Ecto neural progenitor cell (in vitro differentiated cells): ENCODE data around the gene KIF19.
"Not testable (repeated sequence)": the region's sequence is repeated elsewhere in the genome, so short reads cannot be mapped to it uniquely, and the experiment has no call there.

ENCODE experiments used
- DNase-seq: peaks from one replicate; pipeline ENCODE4 v3.0.0-alpha.2; 2018; ENCODE audit warnings: low spot score

KIF19 gene, protein sequence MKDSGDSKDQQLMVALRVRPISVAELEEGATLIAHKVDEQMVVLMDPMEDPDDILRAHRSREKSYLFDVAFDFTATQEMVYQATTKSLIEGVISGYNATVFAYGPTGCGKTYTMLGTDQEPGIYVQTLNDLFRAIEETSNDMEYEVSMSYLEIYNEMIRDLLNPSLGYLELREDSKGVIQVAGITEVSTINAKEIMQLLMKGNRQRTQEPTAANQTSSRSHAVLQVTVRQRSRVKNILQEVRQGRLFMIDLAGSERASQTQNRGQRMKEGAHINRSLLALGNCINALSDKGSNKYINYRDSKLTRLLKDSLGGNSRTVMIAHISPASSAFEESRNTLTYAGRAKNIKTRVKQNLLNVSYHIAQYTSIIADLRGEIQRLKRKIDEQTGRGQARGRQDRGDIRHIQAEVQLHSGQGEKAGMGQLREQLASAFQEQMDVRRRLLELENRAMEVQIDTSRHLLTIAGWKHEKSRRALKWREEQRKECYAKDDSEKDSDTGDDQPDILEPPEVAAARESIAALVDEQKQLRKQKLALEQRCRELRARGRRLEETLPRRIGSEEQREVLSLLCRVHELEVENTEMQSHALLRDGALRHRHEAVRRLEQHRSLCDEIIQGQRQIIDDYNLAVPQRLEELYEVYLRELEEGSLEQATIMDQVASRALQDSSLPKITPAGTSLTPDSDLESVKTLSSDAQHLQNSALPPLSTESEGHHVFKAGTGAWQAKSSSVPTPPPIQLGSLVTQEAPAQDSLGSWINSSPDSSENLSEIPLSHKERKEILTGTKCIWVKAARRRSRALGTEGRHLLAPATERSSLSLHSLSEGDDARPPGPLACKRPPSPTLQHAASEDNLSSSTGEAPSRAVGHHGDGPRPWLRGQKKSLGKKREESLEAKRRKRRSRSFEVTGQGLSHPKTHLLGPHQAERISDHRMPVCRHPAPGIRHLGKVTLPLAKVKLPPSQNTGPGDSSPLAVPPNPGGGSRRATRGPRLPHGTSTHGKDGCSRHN

DNA sequence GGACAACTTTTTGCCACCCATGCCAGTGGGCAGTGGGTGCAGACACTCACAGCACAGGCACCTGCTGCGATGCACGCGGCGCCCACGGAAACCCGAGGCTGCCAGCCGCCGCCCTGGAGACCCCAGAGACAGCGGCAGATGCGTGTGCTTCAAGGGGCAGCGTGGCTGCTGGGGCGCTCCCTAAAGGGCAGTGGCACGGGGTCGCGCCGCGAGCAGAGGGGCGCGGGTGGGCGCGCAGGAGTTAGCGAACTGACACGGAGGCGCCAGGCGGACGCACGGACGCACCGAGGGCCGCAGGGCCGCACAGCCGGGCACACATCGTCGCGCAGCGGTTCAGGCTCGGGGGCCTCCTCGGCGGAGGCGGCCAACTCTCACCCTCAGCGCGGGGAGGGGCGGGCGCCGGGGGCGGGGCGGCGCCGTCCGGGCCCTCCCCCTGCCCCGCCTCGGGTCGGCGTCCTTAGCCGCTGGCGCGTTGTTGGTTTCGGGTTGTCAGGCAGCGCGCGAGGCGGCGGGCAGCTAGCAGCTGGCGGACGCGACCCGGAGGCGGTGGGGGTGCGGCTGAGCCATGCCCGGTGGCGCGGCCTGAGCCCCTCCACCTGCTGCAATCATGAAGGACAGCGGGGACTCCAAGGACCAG, at the start of gene KIF19:
KIF19 (plus strand) TSS at position 484 of the 637 bp plus-strand sequence; CDS start at position 608, 124 bp downstream.
- DNase-seq: peak; percentile 87

DNA sequence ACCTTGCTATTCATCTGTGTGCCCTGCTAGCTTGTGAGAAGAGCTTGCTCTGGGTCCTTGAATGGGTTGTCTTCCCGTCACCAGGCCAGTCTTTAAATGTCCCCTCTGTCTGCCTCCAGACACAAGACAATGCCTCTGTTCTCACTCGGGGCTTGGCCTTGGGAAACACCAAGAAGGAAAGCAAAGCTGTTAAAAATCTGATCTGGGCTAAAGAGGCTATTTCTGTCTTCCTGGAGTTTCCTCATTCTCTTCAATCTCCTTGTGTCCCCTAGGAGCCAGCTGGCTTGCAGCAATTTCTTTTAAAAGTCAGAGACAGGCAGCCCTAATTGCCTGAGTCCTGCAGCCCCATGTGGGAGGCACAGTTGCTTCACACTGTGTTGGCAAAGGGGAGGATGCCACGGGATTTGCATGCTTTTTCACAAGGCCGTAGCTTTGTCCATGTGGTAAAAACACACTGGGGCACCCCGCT, 49.5 kb upstream of the KIF19 start:
- DNase-seq: no peak

DNA sequence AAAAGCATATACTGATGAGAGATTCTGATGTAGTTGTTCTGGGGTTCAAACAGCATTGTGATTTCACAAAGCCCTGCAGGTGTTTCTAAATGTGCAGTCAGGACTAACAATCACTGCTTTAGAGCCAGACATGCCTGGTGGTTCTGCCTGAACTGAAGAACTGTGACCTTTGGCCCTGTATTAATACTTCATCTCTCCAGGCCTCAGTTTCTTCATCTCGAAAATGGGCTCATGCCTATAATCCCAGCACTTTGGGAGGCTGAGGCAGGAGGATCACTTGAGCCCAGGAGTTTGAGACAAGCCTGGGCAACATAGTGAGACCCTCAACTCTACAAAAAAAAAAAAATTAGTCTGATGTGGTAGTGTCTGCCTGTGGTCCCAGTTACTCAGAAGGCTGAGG, 48.1 kb upstream of the KIF19 start:
- no peak for DNase-seq

DNA sequence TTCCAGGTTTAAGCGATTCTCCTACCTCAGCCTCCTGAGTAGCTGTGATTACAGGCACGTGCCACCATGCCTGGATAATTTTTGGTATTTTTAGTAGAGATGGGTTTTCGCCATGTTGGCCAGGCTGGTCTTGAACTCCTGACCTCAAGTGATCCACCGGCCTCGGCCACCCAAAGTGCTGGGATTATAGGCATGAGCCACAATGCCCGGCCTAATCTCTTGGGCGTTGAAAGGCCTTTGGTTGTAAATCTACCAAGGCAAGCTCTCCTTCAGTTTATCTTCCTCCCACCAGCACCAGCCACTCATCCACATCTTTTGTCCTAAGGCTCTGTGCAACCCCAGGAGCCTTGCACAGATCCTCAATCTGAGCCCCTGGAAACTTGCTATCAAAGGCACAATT, 46.4 kb upstream of the KIF19 start:
- not testable (repeated sequence) for DNase-seq

DNA sequence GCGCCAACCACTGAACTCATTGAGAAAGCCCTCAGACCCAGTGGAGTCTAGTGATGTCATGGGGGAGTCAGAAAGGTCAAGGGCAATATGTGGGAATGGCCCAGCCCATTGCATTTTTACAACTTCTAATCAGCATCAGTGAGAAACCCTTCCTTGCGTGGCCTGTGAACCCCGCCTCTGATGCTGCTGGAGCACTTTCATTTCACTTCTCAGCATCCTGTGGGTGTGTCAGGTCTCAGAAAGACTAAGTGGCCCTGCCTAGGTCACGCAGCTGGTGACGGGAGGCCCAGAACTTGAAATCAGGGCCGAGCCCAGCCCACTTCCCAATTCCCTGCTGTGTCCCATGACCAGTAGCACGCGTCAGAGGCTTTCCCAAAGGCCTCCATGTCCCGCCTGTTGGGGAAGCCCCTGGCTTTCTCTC, 45.9 kb upstream of the KIF19 start:
- no peak for DNase-seq

DNA sequence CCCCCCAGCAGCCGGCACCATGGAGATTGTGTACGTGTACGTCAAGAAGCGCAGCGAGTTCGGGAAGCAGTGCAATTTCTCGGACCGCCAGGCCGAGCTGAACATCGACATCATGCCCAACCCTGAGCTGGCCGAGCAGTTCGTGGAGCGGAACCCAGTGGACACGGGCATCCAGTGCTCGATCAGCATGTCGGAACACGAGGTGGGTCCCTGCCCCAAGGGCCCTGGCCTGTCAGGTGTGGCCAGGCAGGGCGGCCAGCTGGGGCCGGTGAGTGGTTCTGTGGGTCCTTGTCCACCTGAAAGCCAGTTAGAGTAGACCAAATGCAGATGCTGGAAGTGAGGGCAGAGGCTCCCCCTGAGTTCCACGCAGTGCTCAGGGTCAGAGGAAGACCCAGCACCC, 44.2 kb upstream of the KIF19 start:
- no peak for DNase-seq

DNA sequence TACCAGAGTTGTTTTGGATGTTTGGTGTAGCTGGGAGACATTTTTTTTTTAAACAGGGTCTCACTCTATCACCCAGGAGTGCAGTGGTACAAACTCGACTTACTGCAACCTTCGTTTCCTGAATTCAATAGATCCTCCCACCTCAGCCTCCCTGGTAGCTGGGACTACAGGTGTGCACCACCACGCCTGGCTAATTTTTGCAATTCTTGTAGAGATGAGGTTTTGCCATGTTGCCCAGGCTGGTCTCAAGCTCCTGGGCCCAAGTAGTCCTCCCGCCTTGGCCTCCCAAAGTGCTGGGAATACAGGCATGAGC, 43.8 kb upstream of the KIF19 start:
- not testable (repeated sequence) for DNase-seq

DNA sequence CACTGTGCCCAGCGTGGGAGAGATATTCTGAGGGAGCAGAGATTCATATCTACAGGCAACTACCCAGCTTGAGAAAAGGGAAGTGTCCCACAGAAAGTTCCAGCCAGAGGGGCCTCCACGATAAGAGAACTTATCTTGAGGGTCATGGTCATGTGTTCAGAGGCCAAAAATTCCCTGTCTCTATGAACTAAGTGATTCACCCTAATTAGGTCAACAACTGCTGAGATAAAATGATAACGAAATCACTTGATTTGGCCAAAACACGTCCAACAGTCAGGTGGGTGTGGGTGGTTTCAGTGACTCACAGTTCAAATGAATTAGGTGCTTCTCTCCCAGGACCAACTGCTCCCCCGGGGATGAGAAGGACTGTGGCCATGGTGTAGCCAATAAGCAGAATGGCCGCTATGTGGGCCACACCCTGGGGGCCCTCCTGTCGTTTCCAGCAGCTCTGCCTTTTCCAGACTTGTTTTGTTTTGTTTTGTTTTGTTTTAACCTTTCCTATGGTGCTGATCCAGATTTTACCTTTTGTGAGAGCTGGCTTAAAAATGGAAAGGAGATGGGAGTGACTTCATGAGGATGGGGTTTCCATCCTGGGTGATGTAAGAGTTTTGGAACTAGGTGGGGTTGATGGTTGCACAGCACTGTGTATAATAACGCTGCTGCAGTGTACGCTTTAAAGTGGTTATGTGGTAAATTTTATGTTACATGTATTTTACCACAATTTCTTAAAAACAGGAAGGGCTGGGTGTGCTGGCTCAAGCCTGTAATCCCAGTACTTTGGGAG, 43.2 kb upstream of the KIF19 start:
- DNase-seq: no peak

DNA sequence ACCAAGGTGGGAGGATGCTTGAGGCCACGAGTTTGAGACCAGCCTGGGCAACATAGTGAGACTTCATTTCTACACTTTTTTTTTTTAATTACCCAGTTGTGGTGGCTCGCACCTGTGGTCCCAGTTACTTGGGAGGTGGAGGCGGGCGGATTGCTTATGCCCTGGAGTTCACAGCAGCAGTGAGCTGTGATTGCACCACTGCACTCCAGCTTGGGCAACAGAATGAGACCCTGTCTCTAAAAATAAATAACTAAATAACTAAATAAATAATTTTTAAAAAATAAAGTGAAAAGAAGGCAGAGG, 42.7 kb upstream of the KIF19 start:
- DNase-seq: no peak

DNA sequence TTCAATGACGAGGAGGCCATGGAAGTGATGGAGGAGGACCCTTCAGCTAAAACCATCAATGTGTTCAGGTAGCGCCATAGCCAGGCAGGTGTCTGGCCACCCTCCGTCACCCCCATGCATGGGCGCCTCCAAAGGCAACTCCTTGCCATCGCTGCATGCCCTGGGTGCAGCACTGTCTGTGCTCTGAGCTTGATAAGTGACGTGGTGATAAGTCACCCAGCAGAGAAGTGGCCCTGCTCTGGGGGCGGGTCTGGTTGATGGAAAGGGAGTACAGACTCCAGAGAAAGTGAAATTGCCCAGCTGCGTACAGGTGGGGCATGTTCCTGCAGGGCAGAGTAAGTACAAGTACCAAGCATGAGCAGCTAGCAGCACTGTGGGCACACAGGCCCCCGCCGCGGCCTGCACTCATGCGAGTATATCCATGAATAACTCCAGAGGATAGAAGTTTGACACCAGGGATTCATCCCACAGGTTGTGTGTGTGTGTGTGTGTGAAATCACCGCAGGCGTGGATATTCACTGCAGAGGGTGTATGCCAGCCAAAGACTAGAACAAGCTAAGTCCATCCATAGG, 38.9 kb upstream of the KIF19 start:
- DNase-seq: no peak

DNA sequence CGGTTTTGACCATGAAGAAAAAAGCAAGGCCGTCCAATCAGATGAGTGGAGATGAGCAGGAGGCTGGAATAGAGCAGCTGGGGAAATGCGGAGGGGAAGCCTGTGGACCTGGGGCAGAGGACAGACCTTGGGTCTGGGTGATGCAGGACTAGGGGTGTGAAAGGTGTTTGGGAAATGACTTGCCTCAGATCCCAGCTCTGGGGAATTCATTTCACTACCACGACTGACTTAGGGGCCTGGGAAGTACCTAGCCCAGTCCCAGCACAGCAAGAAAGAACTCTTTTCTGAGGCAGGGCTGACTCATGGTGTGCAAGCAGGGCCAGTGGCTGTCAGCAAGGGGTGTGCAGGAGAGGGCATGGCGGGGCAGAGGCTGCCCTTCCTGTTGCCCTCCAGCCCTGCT, 37.2 kb upstream of the KIF19 start:
- no peak for DNase-seq

DNA sequence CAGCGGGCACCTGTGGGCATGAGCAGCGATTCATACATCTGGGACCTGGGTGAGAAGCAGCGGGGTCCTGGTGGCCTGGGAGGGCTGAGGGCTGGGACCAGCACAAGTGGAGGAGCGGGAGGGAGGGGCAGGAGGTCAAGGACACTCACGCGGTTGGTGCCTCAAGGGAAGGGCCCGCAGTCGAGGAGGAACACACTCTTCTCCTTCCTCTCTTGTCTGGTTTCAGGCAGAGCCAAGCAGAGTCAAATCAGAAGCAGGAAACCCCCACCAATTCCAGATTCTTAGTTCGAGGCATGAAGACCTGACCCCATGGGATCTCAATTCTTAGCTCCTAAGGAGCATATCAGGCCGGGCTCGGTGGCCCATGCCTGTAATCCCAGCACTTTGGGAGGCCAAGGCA, 36.3 kb upstream of the KIF19 start:
- DNase-seq: no peak

DNA sequence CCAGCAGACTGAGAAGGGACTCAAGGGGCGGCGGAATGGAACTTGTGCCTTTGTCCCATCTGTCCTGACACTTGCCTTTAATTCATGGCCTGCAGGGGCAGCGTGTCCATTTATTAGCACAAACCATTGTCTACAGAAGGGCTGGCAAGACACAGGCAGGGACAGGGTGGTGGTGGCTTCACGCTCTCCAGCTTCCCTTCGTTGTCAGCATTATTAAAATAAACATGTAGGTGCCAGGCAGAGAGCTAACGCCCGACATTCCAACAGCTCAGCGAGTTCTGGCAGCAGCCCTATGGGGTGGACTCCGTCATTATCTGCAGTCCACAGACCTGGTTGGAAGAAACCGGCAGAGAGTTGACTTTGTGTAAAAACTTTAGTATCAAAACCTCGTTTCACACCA, 35.7 kb upstream of the KIF19 start:
- DNase-seq: no peak

DNA sequence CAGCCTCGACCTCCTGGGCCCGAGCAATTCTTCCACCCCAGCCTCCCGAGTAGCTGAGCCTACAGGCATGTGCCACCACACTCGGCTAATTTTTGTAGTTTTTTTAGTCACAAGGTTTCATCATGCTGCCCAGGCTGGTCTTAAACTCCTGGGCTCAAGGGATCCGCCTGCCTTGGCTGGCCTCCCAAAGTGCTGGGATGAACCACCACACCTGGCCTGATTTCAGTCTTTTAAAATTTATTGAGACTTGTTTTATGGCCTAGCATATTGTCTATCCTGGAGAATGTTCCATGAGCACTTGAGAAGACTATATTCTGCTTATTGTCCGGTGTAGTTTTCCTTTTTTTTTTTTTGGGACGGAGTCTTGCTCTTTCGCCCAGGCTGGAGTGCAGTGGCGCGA, 33.5 kb upstream of the KIF19 start:
- no peak for DNase-seq

DNA sequence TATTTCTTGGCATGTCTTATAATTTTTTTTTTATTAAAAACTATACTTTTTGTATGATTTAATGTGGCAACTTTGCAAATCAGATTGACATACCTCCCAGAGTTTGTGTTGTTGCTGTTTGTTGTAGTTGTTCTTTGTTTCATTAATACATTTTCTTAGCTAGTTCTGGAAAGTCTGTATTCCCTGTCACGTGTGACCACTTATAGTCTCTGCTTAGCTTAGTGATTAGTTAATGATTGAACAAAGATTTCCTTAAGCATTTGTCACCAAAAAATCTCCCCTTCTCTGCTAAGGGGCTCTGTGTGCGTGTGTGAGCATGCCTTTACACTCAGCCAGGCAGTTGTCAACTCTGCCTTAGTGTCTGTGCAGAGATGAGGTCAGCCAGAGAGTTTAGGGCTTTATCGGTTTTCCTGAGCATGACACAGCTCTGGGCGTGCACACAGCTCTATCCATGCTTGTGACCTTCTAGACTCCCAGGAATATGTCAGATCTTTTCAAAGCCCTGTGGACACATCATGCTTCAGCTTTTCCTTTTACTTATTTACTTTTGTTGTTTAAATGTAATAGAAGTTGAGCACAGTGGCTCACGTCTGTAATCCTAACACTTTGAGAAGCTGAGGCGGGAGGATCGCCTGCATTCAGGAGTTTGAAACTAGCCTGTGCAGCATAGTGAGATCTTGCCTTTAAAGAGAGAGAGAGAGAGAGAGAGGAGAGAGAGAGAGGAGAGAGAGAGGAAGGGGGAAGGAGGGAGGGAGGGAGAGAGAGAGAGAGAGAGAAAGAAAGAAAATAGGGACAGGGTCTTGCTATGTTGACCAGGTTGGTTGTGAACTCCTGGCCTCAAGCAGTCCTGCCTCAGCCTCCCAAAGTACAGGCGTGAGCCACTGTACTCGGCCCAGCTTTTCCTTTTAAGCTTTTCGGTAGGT, 30.1 kb upstream of the KIF19 start:
- DNase-seq: no peak

DNA sequence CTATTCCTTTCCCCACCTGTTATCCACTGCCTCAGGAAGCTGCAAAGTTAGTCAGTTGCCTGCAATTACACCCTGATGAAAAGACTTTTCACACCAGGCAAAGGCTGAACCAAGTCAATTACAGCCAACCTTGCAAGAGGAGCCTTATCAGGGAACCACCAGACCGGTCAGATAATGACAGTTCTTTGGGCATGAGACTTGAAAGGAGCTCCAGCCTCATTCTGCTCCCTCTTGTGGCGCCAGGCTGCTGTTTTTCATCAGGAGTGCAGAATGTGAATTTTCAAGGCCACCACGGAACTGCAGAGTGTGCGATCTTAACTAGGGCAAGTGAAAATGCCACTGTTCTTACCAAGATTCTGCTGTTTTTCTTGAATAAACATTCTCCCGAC, 29.5 kb upstream of the KIF19 start:
- peak; percentile 74 for DNase-seq

DNA sequence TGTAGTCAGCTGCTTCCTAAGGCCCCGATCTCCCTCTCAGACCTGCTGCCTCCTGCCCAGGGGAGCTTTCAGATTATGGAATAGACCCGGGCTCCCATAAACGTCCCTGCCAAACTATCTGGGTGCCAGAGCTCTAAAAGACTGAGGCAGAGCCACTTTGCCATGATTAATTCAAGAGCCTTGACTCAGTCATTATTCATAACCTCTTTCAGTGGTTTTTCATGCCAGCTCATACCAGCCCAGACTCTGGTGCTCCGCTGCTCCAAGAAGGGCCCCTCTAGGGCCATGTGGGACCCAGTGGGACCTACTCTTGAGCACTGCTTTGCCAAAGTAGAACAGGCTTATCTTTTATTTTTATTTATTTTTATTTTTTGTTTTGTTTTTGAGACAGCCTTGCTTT, 28.1 kb upstream of the KIF19 start:
- no peak for DNase-seq

DNA sequence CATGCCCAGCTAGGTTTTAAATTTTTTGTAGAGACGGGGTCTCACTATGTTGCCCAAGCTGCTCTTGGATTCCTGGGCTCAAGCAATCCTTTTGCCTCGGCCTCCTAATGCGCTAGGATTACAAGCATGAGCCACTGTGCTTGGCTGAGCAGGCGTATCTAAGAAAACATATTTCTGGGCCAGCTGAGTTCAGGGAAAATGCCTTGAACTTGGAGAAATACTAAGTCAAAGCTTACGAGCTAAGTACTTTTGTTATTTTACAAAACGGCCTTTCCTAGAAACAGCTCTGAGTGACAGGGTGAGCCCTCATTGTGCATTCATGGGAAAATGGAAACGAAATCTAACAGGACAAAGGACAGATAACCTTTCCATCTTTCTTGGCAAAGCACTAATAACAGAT, 27.2 kb upstream of the KIF19 start:
- DNase-seq: no peak

DNA sequence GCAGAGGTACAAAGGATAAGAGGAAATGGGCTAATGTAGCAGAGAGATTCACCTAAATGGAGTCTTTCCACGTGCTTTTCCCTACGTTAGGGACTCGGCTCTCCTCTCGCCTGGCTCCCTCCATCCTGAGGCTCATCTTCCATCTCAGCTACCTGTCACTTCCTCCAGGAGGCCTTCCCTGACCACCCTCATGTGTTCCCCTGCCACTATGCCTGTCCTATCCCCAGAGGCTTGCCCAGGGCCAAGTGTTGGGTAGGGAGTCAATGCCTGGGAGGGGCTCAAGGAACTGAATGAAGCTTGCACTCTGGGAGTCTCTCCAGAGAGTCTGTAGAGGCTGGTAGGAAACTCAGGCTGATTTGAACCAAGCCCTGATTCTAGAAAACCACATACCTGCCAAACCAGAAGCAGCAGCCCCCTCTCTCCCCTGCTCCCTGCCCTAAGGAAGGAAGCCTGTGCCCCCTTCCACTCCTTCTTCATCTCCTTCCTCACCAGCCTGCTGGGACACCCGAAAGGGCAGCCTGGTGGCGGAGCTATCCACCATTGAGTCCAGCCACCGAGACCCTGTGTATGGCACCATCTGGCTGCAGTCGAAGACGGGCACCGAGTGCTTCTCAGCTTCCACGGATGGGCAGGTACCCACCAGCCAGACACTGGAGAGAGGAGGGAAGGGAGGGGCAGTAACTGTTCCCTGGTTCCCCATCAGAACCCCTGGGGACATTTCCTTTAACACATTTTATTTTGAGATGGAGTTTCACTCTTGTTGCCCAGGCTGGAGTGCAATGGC, 26.6 kb upstream of the KIF19 start:
- no peak for DNase-seq

DNA sequence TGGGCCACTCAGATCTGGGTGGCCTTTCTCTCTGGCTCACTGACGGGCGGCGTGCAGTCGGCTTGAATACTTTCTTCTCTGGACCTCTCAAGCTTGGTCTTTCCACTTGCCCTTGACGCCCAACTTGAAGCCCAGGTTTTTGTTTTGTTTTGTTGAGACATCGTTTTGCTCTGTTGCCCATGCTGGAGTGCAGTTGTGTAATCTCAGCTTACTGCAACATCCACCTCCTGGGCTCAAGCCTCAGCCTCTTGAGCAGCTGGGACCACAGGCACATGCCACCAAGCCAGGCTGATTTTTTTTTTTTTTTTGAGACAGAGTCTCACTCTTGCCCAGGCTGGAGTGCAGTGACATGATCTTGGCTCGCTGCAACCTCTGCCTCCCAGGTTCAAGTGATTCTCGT, 22.7 kb upstream of the KIF19 start:
- DNase-seq: no peak
